Vagina (tissue), 2 donors: ENCODE results near the gene BMAL1.

ENCODE experiments used
- CTCF ChIP-seq, 3 experiments: fragments of 450-650 bp in 2 of 3; fragments of 200-600 bp in 1 of 3; sonication (generic) in 1 of 3; IDR thresholded peaks; one replicate each; pipeline ENCODE4 v1.5.1; 2017 to 2019; ENCODE audit warnings: antibody characterized with exemption in 3 of 3, mild to moderate bottlenecking in 2 of 3, moderate library complexity in 2 of 3
- POLR2A ChIP-seq, 2 donors: fragments of 450-650 bp; IDR thresholded peaks; one replicate each; pipeline ENCODE4 v1.6.1; 2017; ENCODE audit warnings: antibody characterized with exemption in 2 of 2, mild to moderate bottlenecking in 2 of 2, moderate library complexity in 2 of 2

GRCh38 chr11:13233173-13233745, 44.3 kb upstream of the BMAL1 start:
- TF ChIP-seq CTCF (IDR thresholded peaks at IDR 0.05) (no peak), POLR2A (IDR thresholded peaks at IDR 0.05) (no peak)
